ENCODE measurements around the gene POLR3G.

DNA sequence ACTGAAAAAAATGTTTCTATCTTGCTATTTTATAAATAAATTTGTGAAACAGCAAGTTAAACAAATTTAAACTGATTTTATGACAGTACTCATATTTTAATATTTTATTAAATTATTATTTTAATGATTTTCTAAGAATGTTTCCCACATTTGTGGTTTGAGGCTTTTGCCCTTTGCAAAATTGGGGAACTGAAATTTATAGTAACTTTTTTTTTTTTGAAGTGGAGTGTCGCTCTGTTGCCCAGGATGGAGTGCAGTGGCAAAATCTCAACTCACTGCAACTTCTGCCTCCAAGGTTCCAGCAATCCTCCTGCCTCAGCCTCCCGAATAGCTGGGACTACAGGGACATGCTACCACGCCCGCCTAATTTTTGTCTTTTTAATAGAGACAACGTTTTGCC, 76.7 kb downstream of the POLR3G start:
- TF ChIP-seq, protein P1, sequence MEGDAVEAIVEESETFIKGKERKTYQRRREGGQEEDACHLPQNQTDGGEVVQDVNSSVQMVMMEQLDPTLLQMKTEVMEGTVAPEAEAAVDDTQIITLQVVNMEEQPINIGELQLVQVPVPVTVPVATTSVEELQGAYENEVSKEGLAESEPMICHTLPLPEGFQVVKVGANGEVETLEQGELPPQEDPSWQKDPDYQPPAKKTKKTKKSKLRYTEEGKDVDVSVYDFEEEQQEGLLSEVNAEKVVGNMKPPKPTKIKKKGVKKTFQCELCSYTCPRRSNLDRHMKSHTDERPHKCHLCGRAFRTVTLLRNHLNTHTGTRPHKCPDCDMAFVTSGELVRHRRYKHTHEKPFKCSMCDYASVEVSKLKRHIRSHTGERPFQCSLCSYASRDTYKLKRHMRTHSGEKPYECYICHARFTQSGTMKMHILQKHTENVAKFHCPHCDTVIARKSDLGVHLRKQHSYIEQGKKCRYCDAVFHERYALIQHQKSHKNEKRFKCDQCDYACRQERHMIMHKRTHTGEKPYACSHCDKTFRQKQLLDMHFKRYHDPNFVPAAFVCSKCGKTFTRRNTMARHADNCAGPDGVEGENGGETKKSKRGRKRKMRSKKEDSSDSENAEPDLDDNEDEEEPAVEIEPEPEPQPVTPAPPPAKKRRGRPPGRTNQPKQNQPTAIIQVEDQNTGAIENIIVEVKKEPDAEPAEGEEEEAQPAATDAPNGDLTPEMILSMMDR (IDR thresholded peaks at IDR 0.05), result no peak
- no peak for TF ChIP-seq POLR2A (IDR thresholded peaks at IDR 0.05)
